HepG2 (cell line): ENCODE data around the gene SGPP2. TPM values are rescaled to one million over a fixed set of nuclear protein-coding genes. Genes with fewer than 3 reads are reported as not detected.

Source experiments
- ATAC-seq: fragments of 200-7000 bp; cut with Tn5 transposase; 3 replicates; pipeline ENCODE4 v1.9.1; 2020; ENCODE audit warnings: mild to moderate bottlenecking, moderate library complexity
- BruUV-seq: library from RNA; stranded (reverse); fragments of 400-500 nt; replicated peaks from 2 replicates; lab custom pipeline; 2021; lab: Mats Ljungman, UMichigan
- CTCF ChIA-PET: fragments of 300-600 bp; formaldehyde crosslinking; extraction: SDS; loops from one replicate; lab custom pipeline; 2021; ENCODE audit warnings: low total read pairs, inconsistent platforms, low intra/inter-chr PET ratio; lab: Yijun Ruan, JAX
- POLR2A ChIA-PET: fragments of 350-600 bp; sonication (Branson Sonifier 250); formaldehyde crosslinking; loops from one replicate; lab custom pipeline; 2020; ENCODE audit warnings: antibody characterized with exemption, inconsistent platforms; lab: Yijun Ruan, JAX
- DNase-seq: peaks from one replicate; pipeline ENCODE4 v3.0.0-alpha.2; 2015; ENCODE audit warnings: low spot score
- FAIRE-seq: peaks from 3 replicates; lab custom pipeline; 2011; peaks lifted over from hg19 to GRCh38; lab: Jason Lieb, UNC
- H2AFZ ChIP-seq: one replicate; pipeline ENCODE4 v1.6.1; 2011; ENCODE audit warnings: low read length, inconsistent platforms
- H3K27ac ChIP-seq: fragments of 300-600 bp; 3 replicates; pipeline ENCODE4 v1.8.0; 2011; ENCODE audit warnings: mixed run types, mild to moderate bottlenecking, mixed read lengths, low read length, inconsistent platforms; ENCODE audit not compliant: insufficient read depth; ENCODE audit errors: extremely low read length
- H3K27me3 ChIP-seq, 2 experiments: fragments of 200-600 bp in 1 of 2; 2 replicates in 1 of 2; 3 replicates in 1 of 2; pipeline versions ENCODE4 v1.6.0 to v1.8.0; 2011; ENCODE audit warnings: low read length in 2 of 2, mild to moderate bottlenecking in 2 of 2, moderate library complexity in 2 of 2, inconsistent platforms in 1 of 2; ENCODE audit not compliant: insufficient read depth in 2 of 2, control insufficient read depth in 1 of 2
- H3K36me3 ChIP-seq, 2 experiments: fragments of 200-600 bp in 1 of 2; replicated peaks in 1 of 2; 2 replicates in 1 of 2; 3 replicates in 1 of 2; pipeline versions ENCODE4 v1.5.1 to v1.8.0; 2011; ENCODE audit warnings: low read length in 2 of 2, inconsistent platforms in 1 of 2; ENCODE audit not compliant: insufficient read depth in 2 of 2, control insufficient read depth in 1 of 2
- H3K4me1 ChIP-seq: 2 replicates; pipeline ENCODE4 v1.5.1; 2012; ENCODE audit warnings: low read length, inconsistent platforms; ENCODE audit not compliant: insufficient read depth
- H3K4me2 ChIP-seq: 2 replicates; pipeline ENCODE4 v1.6.0; 2011; ENCODE audit warnings: low read depth, low read length, inconsistent platforms
- H3K4me3 ChIP-seq, 3 experiments: fragments of 200-600 bp in 1 of 3; sonication (generic), shearing (Covaris generic) in 1 of 3; replicated peaks in 1 of 3; 2 replicates each; pipeline ENCODE4 v1.5.1; 2011 to 2016; ENCODE audit warnings: low read length in 3 of 3, inconsistent platforms in 2 of 3, low read depth in 2 of 3, mild to moderate bottlenecking in 2 of 3, control low read depth in 1 of 3, mixed read lengths in 1 of 3; ENCODE audit not compliant: insufficient read depth in 1 of 3
- H3K79me2 ChIP-seq: one replicate; pipeline ENCODE4 v1.6.1; 2011; ENCODE audit warnings: low read length, inconsistent platforms; ENCODE audit not compliant: insufficient read depth
- H3K9ac ChIP-seq: 2 replicates; pipeline ENCODE4 v1.6.0; 2011; ENCODE audit warnings: mild to moderate bottlenecking, low read depth, low read length, inconsistent platforms; ENCODE audit not compliant: insufficient read depth
- H3K9me3 ChIP-seq: 2 replicates; pipeline ENCODE4 v1.5.1; 2012; ENCODE audit warnings: mild to moderate bottlenecking, low read length
- H4K20me1 ChIP-seq: 2 replicates; pipeline ENCODE4 v1.6.0; 2011; ENCODE audit warnings: inconsistent platforms, mild to moderate bottlenecking, low read length, moderate library complexity; ENCODE audit not compliant: insufficient read depth
- AGO1 ChIP-seq: fragments of 200-400 bp; formaldehyde crosslinking; IDR thresholded peaks from 2 replicates; pipeline ENCODE4 v1.6.1; 2017; ENCODE audit warnings: mild to moderate bottlenecking, low read depth, low read length, moderate library complexity; ENCODE audit not compliant: poor library complexity, severe bottlenecking
- BRCA1 ChIP-seq: sonication (generic); formaldehyde crosslinking; IDR thresholded peaks from 2 replicates; pipeline ENCODE4 v1.4.0; 2020; ENCODE audit warnings: missing genetic modification reagents
- CC2D1A ChIP-seq: sonication (generic); formaldehyde crosslinking; IDR thresholded peaks from 2 replicates; pipeline ENCODE4 v1.8.1; 2023; ENCODE audit warnings: mild to moderate bottlenecking, missing genetic modification reagents
- CENPX ChIP-seq: sonication (generic); formaldehyde crosslinking; IDR thresholded peaks from 2 replicates; pipeline ENCODE4 v1.9.0; 2021; ENCODE audit warnings: mild to moderate bottlenecking, missing genetic modification reagents, moderate library complexity
- CREB1 ChIP-seq, 2 experiments: fragments of 450-650 bp in 1 of 2; IDR thresholded peaks; 2 replicates each; pipeline ENCODE4 v1.6.1; 2016 to 2017; ENCODE audit warnings: control low read depth in 1 of 2, mild to moderate bottlenecking in 1 of 2, missing compliant biosample characterization in 1 of 2, missing genetic modification characterization in 1 of 2
- HNF4A ChIP-seq: sonication (generic); formaldehyde crosslinking; IDR thresholded peaks from 2 replicates; pipeline ENCODE4 v1.4.0; 2020; ENCODE audit warnings: missing genetic modification reagents
- PHF8 ChIP-seq: sonication (generic); formaldehyde crosslinking; IDR thresholded peaks from 2 replicates; pipeline ENCODE4 v1.5.0; 2020; ENCODE audit warnings: missing genetic modification reagents
- TBP ChIP-seq: sonication (generic); formaldehyde crosslinking; IDR thresholded peaks from 2 replicates; pipeline ENCODE4 v1.5.0; 2020; ENCODE audit warnings: missing genetic modification reagents
- ZBTB39 ChIP-seq: sonication (generic); formaldehyde crosslinking; IDR thresholded peaks from 2 replicates; pipeline ENCODE4 v1.5.0; 2020; ENCODE audit warnings: missing genetic modification reagents
- ZNF10 ChIP-seq: sonication (generic); formaldehyde crosslinking; IDR thresholded peaks from 2 replicates; pipeline ENCODE4 v1.4.0; 2020; ENCODE audit warnings: mild to moderate bottlenecking, low read depth, missing genetic modification reagents, borderline replicate concordance
- ZNF232 ChIP-seq: sonication (generic); formaldehyde crosslinking; IDR thresholded peaks from 2 replicates; pipeline ENCODE4 v1.4.0; 2020; ENCODE audit warnings: missing genetic modification reagents, borderline replicate concordance
- WGBS: methylation state at CpG from one replicate; pipeline ENCODE4 v1.1.6; 2017; ENCODE audit warnings: low lambda C conversion rate; 5-methylcytosine and 5-hydroxymethylcytosine counted together
- in situ Hi-C: cut with HindIII; loops from 2 replicates; pipeline ENCODE4 v1.10.0; 2017; ENCODE audit warnings: low pct_unique_long_range_greater_than_20kb; ENCODE audit not compliant: extremely low pct_ligation_motif_present
- intact Hi-C: fragments of 100-400 bp; cut with micrococcal nuclease; formaldehyde crosslinking; loops from one replicate; pipeline ENCODE4 v1.10.0; 2022; ENCODE audit not compliant: unreplicated experiment
- polyA plus RNA-seq, 8 experiments: library from polyadenylated mRNA; depleted of rRNA in 3 of 8; stranded (reverse) in 7 of 8; unstranded in 1 of 8; fragments of >200 nt; fragmentation: Illumina TruSeq in 4 of 8; extraction: Trizol in 4 of 8; gene quantifications; 2 replicates each; pipeline versions ENCODE4 v1.2.1 to v1.2.3, GENCODE V29; 2011 to 2016; ENCODE audit warnings: low read depth in 4 of 8, missing spikeins in 1 of 8, mixed read lengths in 1 of 8; ENCODE audit not compliant: insufficient read depth in 1 of 8
- total RNA-seq, 5 experiments: library from RNA; depleted of rRNA; stranded (reverse); fragments of >200 nt; fragmentation: Illumina TruSeq; extraction: Trizol; gene quantifications; 2 replicates each; pipeline ENCODE4 v1.2.3, GENCODE V29; 2016; ENCODE audit warnings: low read depth in 1 of 5
- TF ChIP-seq, protein P1 (sequence below): IDR thresholded peaks from 2 replicates; pipeline ENCODE4 v1.6.1; 2016; ENCODE audit warnings: missing genetic modification reagents, missing compliant biosample characterization

SGPP2 gene
- total and polyA plus RNA-seq, 2 of the 13 experiments (the other 11 are each of a cell fraction or from before 2014, with no cell fraction given), result not detected

DNA sequence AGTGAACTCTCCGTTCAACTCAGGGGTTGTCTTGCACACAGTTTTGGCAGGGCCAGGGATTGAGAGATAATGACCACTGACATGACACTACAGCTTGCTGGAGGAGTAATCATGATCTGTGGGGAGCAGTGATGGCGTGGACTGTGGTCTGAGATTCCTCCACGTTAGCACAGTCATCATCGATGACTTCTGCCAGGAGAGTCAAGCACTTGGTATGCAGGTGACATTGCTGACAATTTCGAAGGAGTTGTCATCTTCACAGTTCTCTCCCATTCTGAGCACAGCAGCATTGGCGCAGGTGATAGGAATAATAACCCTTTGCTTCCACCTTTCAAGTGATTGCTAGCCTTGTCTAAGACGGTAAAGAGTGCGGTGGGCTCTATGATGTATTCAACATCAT, 79.8 kb downstream of the SGPP2 start:
- Histone ChIP-seq H3K79me2 (no peaks in the 10 kb centered on the region), H2AFZ (no peak overlapping the region), H3K4me3 (no peak overlapping the region), H3K27me3 (peaks cover 0 to 7% of the 10 kb centered on the region in 2 experiments; a peak in 1 of 5 replicates), H4K20me1 (no peaks in the 10 kb centered on the region), H3K27ac (no peak overlapping the region), H3K9ac (no peak overlapping the region), H3K36me3 (no peaks in the 10 kb centered on the region), H3K9me3 (no peaks in the 10 kb centered on the region), H3K4me2 (no peak overlapping the region), H3K4me1 (no peaks in the 10 kb centered on the region)
- intact Hi-C loops, result no loop called here
- ChIA-PET POLR2A (no interaction called here), CTCF (no interaction called here)
- in situ Hi-C loops, result no loop called here
- DNase-seq (no peak), ATAC-seq (no peak), FAIRE-seq (no peak)
- TF ChIP-seq ZBTB39 (CRISPR knock-in tag) (no peak), HNF4A (no peak), CREB1 (IDR thresholded peaks at IDR 0.05) (peak; percentile 8; the same call in 1 of the 2 replicates), CREB1 (CRISPR knock-in tag; IDR thresholded peaks at IDR 0.05) (no peak)
- BruUV-seq, result no TSS peak
- WGBS, result 9% methylated on average over 8 of the region's 8 CpGs

DNA sequence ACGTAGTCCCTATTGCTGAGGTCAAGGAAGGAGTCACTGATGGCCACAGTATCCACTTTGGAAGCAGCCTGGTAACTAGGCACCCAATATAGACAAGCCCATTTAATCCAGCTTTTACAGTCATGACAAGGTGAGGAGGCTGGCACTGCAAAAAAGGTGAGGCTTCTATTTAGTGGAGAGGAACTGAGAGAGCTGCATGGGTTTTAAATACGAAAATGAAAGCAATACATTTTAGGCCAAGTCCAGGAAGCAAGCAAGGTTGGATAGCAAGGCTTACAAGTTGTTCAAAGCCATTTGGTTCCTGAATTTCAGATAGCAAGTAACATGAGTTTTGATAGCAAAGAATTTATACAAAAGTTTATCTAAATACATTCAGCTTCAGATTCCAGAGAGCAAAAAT, 80.4 kb downstream of the SGPP2 start:
- H3K4me2 ChIP-seq, result no peak overlapping the region
- DNase-seq (no peak), ATAC-seq (no peak), FAIRE-seq (no peak)
- H3K36me3 ChIP-seq, result no peaks in the 10 kb centered on the region
- H3K27ac ChIP-seq, result no peak overlapping the region
- ChIA-PET CTCF (no interaction called here), POLR2A (no interaction called here)
- no peak overlapping the region for H2AFZ ChIP-seq
- no peak overlapping the region for H3K9ac ChIP-seq
- in situ Hi-C loops, result no loop called here
- intact Hi-C loops, result no loop called here
- H3K9me3 ChIP-seq, result no peaks in the 10 kb centered on the region
- no peak overlapping the region for H3K4me3 ChIP-seq
- 0 out of 5 replicates have a peak, but pooled peaks cover 0 to 3% of the 10 kb centered on the region in 2 experiments for H3K27me3 ChIP-seq
- H4K20me1 ChIP-seq, result no peaks in the 10 kb centered on the region
- no peaks in the 10 kb centered on the region for H3K79me2 ChIP-seq
- no TSS peak for BruUV-seq
- 0% methylated on average over 2 of the region's 2 CpGs for WGBS
- H3K4me1 ChIP-seq, result no peaks in the 10 kb centered on the region
- TF ChIP-seq CC2D1A (CRISPR knock-in tag) (no peak), CENPX (CRISPR knock-in tag) (no peak), AGO1 (no peak), TBP (CRISPR knock-in tag) (no peak), ZNF232 (CRISPR knock-in tag) (no peak), BRCA1 (CRISPR knock-in tag) (no peak), PHF8 (CRISPR knock-in tag) (no peak), ZNF10 (CRISPR knock-in tag) (no peak)
- TF ChIP-seq, protein P1, sequence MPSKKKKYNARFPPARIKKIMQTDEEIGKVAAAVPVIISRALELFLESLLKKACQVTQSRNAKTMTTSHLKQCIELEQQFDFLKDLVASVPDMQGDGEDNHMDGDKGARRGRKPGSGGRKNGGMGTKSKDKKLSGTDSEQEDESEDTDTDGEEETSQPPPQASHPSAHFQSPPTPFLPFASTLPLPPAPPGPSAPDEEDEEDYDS, result no peak
